Immature natural killer cell (primary cell): ENCODE measurements around the gene PACRGL. TPM values are rescaled to one million over a fixed set of nuclear protein-coding genes. Genes with fewer than 3 reads are reported as not detected.

ENCODE experiments used
- DNase-seq, 3 donors: peaks; one replicate each; pipeline ENCODE4 v3.0.0; 2022; ENCODE audit warnings: mixed read lengths in 1 of 3
- H3K27ac Mint-ChIP-seq, 6 donors: one replicate each; pipeline ENCODE4 v1.8.0; 2020; ENCODE audit warnings: mixed read lengths in 6 of 6, mild to moderate bottlenecking in 5 of 6, inconsistent platforms in 4 of 6, moderate library complexity in 3 of 6
- H3K27me3 Mint-ChIP-seq, 3 donors: one replicate each; pipeline ENCODE4 v1.8.0; 2020 to 2021; ENCODE audit warnings: low read depth in 3 of 3, mild to moderate bottlenecking in 3 of 3, mixed read lengths in 3 of 3, moderate library complexity in 3 of 3, inconsistent platforms in 1 of 3
- H3K36me3 Mint-ChIP-seq, 3 donors: one replicate each; pipeline ENCODE4 v1.8.0; 2020; ENCODE audit warnings: mixed read lengths in 3 of 3, inconsistent platforms in 2 of 3, mild to moderate bottlenecking in 2 of 3
- H3K4me1 Mint-ChIP-seq, 2 donors: one replicate each; pipeline ENCODE4 v1.8.0; 2020; ENCODE audit warnings: inconsistent platforms in 2 of 2, mild to moderate bottlenecking in 2 of 2, mixed read lengths in 2 of 2, moderate library complexity in 1 of 2
- H3K4me3 Mint-ChIP-seq, 5 donors: one replicate each; pipeline ENCODE4 v1.8.0; 2020; ENCODE audit warnings: mild to moderate bottlenecking in 5 of 5, mixed read lengths in 5 of 5, inconsistent platforms in 3 of 5, moderate library complexity in 3 of 5
- H3K9me3 Mint-ChIP-seq, 6 donors: one replicate each; pipeline ENCODE4 v1.8.0; 2020; ENCODE audit warnings: mild to moderate bottlenecking in 6 of 6, mixed read lengths in 6 of 6, inconsistent platforms in 4 of 6, moderate library complexity in 3 of 6
- polyA plus RNA-seq, 3 donors: library from polyadenylated mRNA; unstranded; fragments of 300-500 nt; fragmentation: Illumina TruSeq; gene quantifications; one replicate each; pipeline ENCODE4 v1.2.3, GENCODE V29; 2021

The PACRGL gene
- 1 to 10 TPM; 4.0 to 4.4 (median 4.2) TPM for polyA plus RNA-seq

GRCh38 chr4:20700007-20700761, at the start of gene PACRGL:
Gene PACRGL (plus strand): TSS chr4:20700458. CDS start chr4:20704482, 4,024 bp downstream.
- Mint-ChIP-seq H3K4me1 (peaks cover 33 to 54% of the 10 kb centered on the region in 2 donors), H3K27me3 (peaks cover 6 to 15% (median 8%) of the 10 kb centered on the region in 3 donors), H3K27ac (peak within 1 kb of the TSS; percentile 89 to 97 (median 92)), H3K36me3 (peaks cover 0 to 11% (median 2%) of the 10 kb centered on the region in 3 donors), H3K9me3 (no peaks in the 10 kb centered on the region), H3K4me3 (peak within 1 kb of the TSS; percentile 88 to 97 (median 91))
- peak; percentile 89 to 93 (median 92) for DNase-seq

GRCh38 chr4:20652226-20652885, 47.9 kb upstream of the PACRGL start:
- H3K27ac Mint-ChIP-seq: no peak overlapping the region
- peaks cover 0 to 10% (median 5%) of the 10 kb centered on the region in 6 donors for H3K9me3 Mint-ChIP-seq
- DNase-seq: no peak
- no peak overlapping the region for H3K4me3 Mint-ChIP-seq
- no peaks in the 10 kb centered on the region for H3K36me3 Mint-ChIP-seq
- H3K27me3 Mint-ChIP-seq: peaks cover 0 to 14% (median 5%) of the 10 kb centered on the region in 3 donors
- H3K4me1 Mint-ChIP-seq: no peaks in the 10 kb centered on the region

- Mint-ChIP-seq H3K27me3 (peaks cover 0 to 9% (median 6%) of the 10 kb centered on the region in 3 donors), H3K4me3 (no peak overlapping the region), H3K36me3 (no peaks in the 10 kb centered on the region), H3K27ac (no peak overlapping the region), H3K9me3 (peaks cover 0 to 4% (median 0%) of the 10 kb centered on the region in 6 donors), H3K4me1 (no peaks in the 10 kb centered on the region)
- DNase-seq: no peak
These were observed 41.8 kb upstream of the PACRGL start for GRCh38 chr4:20658456-20658855.

- no peak for DNase-seq
- Mint-ChIP-seq H3K9me3 (no peaks in the 10 kb centered on the region), H3K27me3 (peaks cover 0 to 6% (median 3%) of the 10 kb centered on the region in 3 donors), H3K4me1 (no peaks in the 10 kb centered on the region), H3K4me3 (no peak overlapping the region), H3K27ac (no peak overlapping the region), H3K36me3 (no peaks in the 10 kb centered on the region)
These were observed 37.4 kb upstream of the PACRGL start for GRCh38 chr4:20662851-20663250.

- Mint-ChIP-seq H3K27me3 (peaks cover 0 to 3% (median 2%) of the 10 kb centered on the region in 3 donors), H3K4me1 (no peaks in the 10 kb centered on the region), H3K36me3 (no peaks in the 10 kb centered on the region), H3K27ac (no peak overlapping the region), H3K9me3 (peaks cover 0 to under 1% (median 0%) of the 10 kb centered on the region in 6 donors), H3K4me3 (no peak overlapping the region)
- DNase-seq: no peak
These were observed 34.0 kb upstream of the PACRGL start for GRCh38 chr4:20666012-20666860.

GRCh38 chr4:20672262-20672661, 28.0 kb upstream of the PACRGL start:
- no peak for DNase-seq
- H3K9me3 Mint-ChIP-seq: peaks cover 0 to 3% (median 0%) of the 10 kb centered on the region in 6 donors
- H3K4me1 Mint-ChIP-seq: no peaks in the 10 kb centered on the region
- H3K27me3 Mint-ChIP-seq: peaks cover 0 to 10% (median 2%) of the 10 kb centered on the region in 3 donors
- no peak overlapping the region for H3K4me3 Mint-ChIP-seq
- H3K27ac Mint-ChIP-seq: no peak overlapping the region
- H3K36me3 Mint-ChIP-seq: no peaks in the 10 kb centered on the region

- Mint-ChIP-seq H3K27me3 (peaks cover 2 to 10% (median 3%) of the 10 kb centered on the region in 3 donors), H3K4me3 (no peak overlapping the region), H3K27ac (no peak overlapping the region), H3K36me3 (no peaks in the 10 kb centered on the region), H3K4me1 (no peaks in the 10 kb centered on the region), H3K9me3 (peaks cover 0 to 3% (median 0%) of the 10 kb centered on the region in 6 donors)
- DNase-seq: no peak
These were observed 24.5 kb upstream of the PACRGL start for GRCh38 chr4:20675786-20676185.

- H3K27ac Mint-ChIP-seq: no peak overlapping the region
- H3K36me3 Mint-ChIP-seq: no peaks in the 10 kb centered on the region
- H3K27me3 Mint-ChIP-seq: peaks cover 2 to 10% (median 3%) of the 10 kb centered on the region in 3 donors
- DNase-seq: no peak
- no peaks in the 10 kb centered on the region for H3K4me1 Mint-ChIP-seq
- H3K4me3 Mint-ChIP-seq: no peak overlapping the region
- no peaks in the 10 kb centered on the region for H3K9me3 Mint-ChIP-seq
These were observed 23.6 kb upstream of the PACRGL start for GRCh38 chr4:20676501-20677197.

GRCh38 chr4:20678400-20678799, 21.9 kb upstream of the PACRGL start:
- Mint-ChIP-seq H3K4me1 (no peaks in the 10 kb centered on the region), H3K36me3 (no peaks in the 10 kb centered on the region), H3K27me3 (peaks cover 0 to 10% (median 6%) of the 10 kb centered on the region in 3 donors), H3K9me3 (no peaks in the 10 kb centered on the region), H3K27ac (no peak overlapping the region), H3K4me3 (no peak overlapping the region)
- no peak for DNase-seq

GRCh38 chr4:20679951-20680350, 20.3 kb upstream of the PACRGL start:
- peaks cover 0 to 10% (median 5%) of the 10 kb centered on the region in 3 donors for H3K27me3 Mint-ChIP-seq
- DNase-seq: no peak
- H3K4me1 Mint-ChIP-seq: no peaks in the 10 kb centered on the region
- no peak overlapping the region for H3K27ac Mint-ChIP-seq
- no peaks in the 10 kb centered on the region for H3K36me3 Mint-ChIP-seq
- no peak overlapping the region for H3K4me3 Mint-ChIP-seq
- no peaks in the 10 kb centered on the region for H3K9me3 Mint-ChIP-seq

GRCh38 chr4:20680736-20681135, 19.5 kb upstream of the PACRGL start:
- H3K9me3 Mint-ChIP-seq: no peaks in the 10 kb centered on the region
- no peak overlapping the region for H3K27ac Mint-ChIP-seq
- H3K4me1 Mint-ChIP-seq: no peaks in the 10 kb centered on the region
- DNase-seq: no peak
- H3K4me3 Mint-ChIP-seq: no peak overlapping the region
- H3K27me3 Mint-ChIP-seq: peaks cover 0 to 10% (median 5%) of the 10 kb centered on the region in 3 donors
- no peaks in the 10 kb centered on the region for H3K36me3 Mint-ChIP-seq

- Mint-ChIP-seq H3K27me3 (peaks cover 0 to 10% (median 5%) of the 10 kb centered on the region in 3 donors), H3K4me3 (no peak overlapping the region), H3K36me3 (no peaks in the 10 kb centered on the region), H3K9me3 (no peaks in the 10 kb centered on the region), H3K4me1 (no peaks in the 10 kb centered on the region), H3K27ac (no peak overlapping the region)
- no peak for DNase-seq
These were observed 19.0 kb upstream of the PACRGL start for GRCh38 chr4:20681271-20681670.

GRCh38 chr4:20682853-20683252, 17.4 kb upstream of the PACRGL start:
- Mint-ChIP-seq H3K9me3 (no peaks in the 10 kb centered on the region), H3K27me3 (peaks cover 0 to 10% (median 0%) of the 10 kb centered on the region in 3 donors), H3K36me3 (no peaks in the 10 kb centered on the region), H3K4me1 (no peaks in the 10 kb centered on the region), H3K4me3 (no peak overlapping the region), H3K27ac (no peak overlapping the region)
- no peak for DNase-seq
